ENCODE measurements around the gene SP6.

The SP6 gene

GRCh38 chr17:47879028-47879585 is 28.1 kb upstream of the SP6 start:
- no peak for DNase-seq

- DNase-seq, result no peak
These were observed 27.5 kb upstream of the SP6 start for GRCh38 chr17:47878203-47879027.

- DNase-seq, result no peak
These were observed 26.5 kb upstream of the SP6 start for GRCh38 chr17:47877368-47878034.

GRCh38 chr17:47875011-47875985 is 24.3 kb upstream of the SP6 start:
- no peak for DNase-seq

- no peak for DNase-seq
These were observed 22.5 kb upstream of the SP6 start for GRCh38 chr17:47873200-47874090.

GRCh38 chr17:47872651-47873161 is 21.7 kb upstream of the SP6 start:
- no peak for DNase-seq

GRCh38 chr17:47872019-47872650 is 21.2 kb upstream of the SP6 start:
- DNase-seq, result no peak

- DNase-seq, result no peak
These were observed 20.1 kb upstream of the SP6 start for GRCh38 chr17:47871048-47871447.

GRCh38 chr17:47870056-47870455 is 19.1 kb upstream of the SP6 start:
- DNase-seq, result no peak

GRCh38 chr17:47869114-47869513 is 18.2 kb upstream of the SP6 start:
- no peak for DNase-seq

GRCh38 chr17:47867813-47868533 is 17.0 kb upstream of the SP6 start:
- no peak for DNase-seq

- no peak for DNase-seq
These were observed 16.0 kb upstream of the SP6 start for GRCh38 chr17:47866941-47867340.

GRCh38 chr17:47864791-47865216 is 13.8 kb upstream of the SP6 start:
- peak; percentile 24 for DNase-seq

GRCh38 chr17:47862621-47863440 is 11.9 kb upstream of the SP6 start:
- no peak for DNase-seq

- DNase-seq, result no peak
These were observed 9.4 kb upstream of the SP6 start for GRCh38 chr17:47860386-47860785.

GRCh38 chr17:47857551-47858455 is 6.8 kb upstream of the SP6 start:
- DNase-seq, result no peak

- DNase-seq, result no peak
These were observed 5.9 kb upstream of the SP6 start for GRCh38 chr17:47856830-47857229.

- no peak for DNase-seq
These were observed 4.8 kb upstream of the SP6 start for GRCh38 chr17:47855737-47856136.

Measured in stimulated activated CD4-positive, alpha-beta T cell treated with anti-CD3 and anti-CD28 coated beads, Interleukin-1b, Interleukin-23, amount 100 ng/mL, for 48 hours (primary cell).